NCI-H128 (cell line): ENCODE results near the gene GALM.
"Not testable (repeated sequence)": the region's sequence is repeated elsewhere in the genome, so short reads cannot be mapped to it uniquely, and the experiment has no call there.

ENCODE experiments used
- DNase-seq: peaks from one replicate; lab custom pipeline; 2025; ENCODE audit not compliant: unreplicated experiment; lab: John Stamatoyannopoulos, UW

The GALM gene

GRCh38 chr2:38665854-38666555 is at the start of gene GALM:
Gene GALM, plus strand, starts transcription at chr2:38666114. Its CDS starts 48 bp downstream, at chr2:38666162.
- DNase-seq: peak; percentile 66

GRCh38 chr2:38617301-38617700 is 48.6 kb upstream of the GALM start:
- no peak for DNase-seq

GRCh38 chr2:38619458-38620164 is 46.3 kb upstream of the GALM start:
- no peak for DNase-seq

GRCh38 chr2:38620282-38620977 is 45.5 kb upstream of the GALM start:
- DNase-seq: no peak

- no peak for DNase-seq
These were observed 44.9 kb upstream of the GALM start for GRCh38 chr2:38621018-38621417.

- no peak for DNase-seq
These were observed 43.7 kb upstream of the GALM start for GRCh38 chr2:38622210-38622609.

GRCh38 chr2:38626326-38627035 is 39.4 kb upstream of the GALM start:
- no peak for DNase-seq

- DNase-seq: no peak
These were observed 38.5 kb upstream of the GALM start for GRCh38 chr2:38627391-38627790.

- no peak for DNase-seq
These were observed 36.2 kb upstream of the GALM start for GRCh38 chr2:38629684-38630083.

GRCh38 chr2:38631976-38632375 is 33.9 kb upstream of the GALM start:
- DNase-seq: no peak

GRCh38 chr2:38632980-38633379 is 32.9 kb upstream of the GALM start:
- no peak for DNase-seq

- no peak for DNase-seq
These were observed 32.0 kb upstream of the GALM start for GRCh38 chr2:38633895-38634294.

GRCh38 chr2:38634684-38635083 is 31.2 kb upstream of the GALM start:
- no peak for DNase-seq

- DNase-seq: no peak
These were observed 30.8 kb upstream of the GALM start for GRCh38 chr2:38635139-38635538.

GRCh38 chr2:38636069-38636468 is 29.8 kb upstream of the GALM start:
- no peak for DNase-seq

GRCh38 chr2:38642373-38643017 is 23.4 kb upstream of the GALM start:
- not testable (repeated sequence) for DNase-seq

GRCh38 chr2:38643021-38643671 is 22.8 kb upstream of the GALM start:
- DNase-seq: no peak

- DNase-seq: not testable (repeated sequence)
These were observed 22.0 kb upstream of the GALM start for GRCh38 chr2:38643683-38644511.

GRCh38 chr2:38648107-38648761 is 17.7 kb upstream of the GALM start:
- no peak for DNase-seq
